Measurements from ENCODE around the gene TRAM1L1. TPM values are rescaled to one million over a fixed set of nuclear protein-coding genes. Genes with fewer than 3 reads are reported as not detected.

The TRAM1L1 gene
- total RNA-seq (2021) (2.0 to 2.5 TPM (median 2.3 TPM) in 3 replicates), Bru-seq, nascent RNA (percentile 79 among the genes with signal in this experiment)
- long read RNA-seq, experiment 1, transcript TRAM1L1-201 (1 exons, 2,023 nt), result major isoform, 13 of 15 reads
- long read RNA-seq, experiment 1, partial matches to known transcripts, result 0 of 15 reads
- long read RNA-seq, experiment 1, other reads (novel, unspliced or antisense), result 2 of 15 reads
- long read RNA-seq, experiment 2, partial matches to known transcripts, result 0 of 4 reads
- long read RNA-seq, experiment 2, other reads (novel, unspliced or antisense), result 0 of 4 reads
- long read RNA-seq, experiment 3, partial matches to known transcripts, result 0 of 4 reads
- long read RNA-seq, experiment 3, other reads (novel, unspliced or antisense), result 0 of 4 reads

DNA sequence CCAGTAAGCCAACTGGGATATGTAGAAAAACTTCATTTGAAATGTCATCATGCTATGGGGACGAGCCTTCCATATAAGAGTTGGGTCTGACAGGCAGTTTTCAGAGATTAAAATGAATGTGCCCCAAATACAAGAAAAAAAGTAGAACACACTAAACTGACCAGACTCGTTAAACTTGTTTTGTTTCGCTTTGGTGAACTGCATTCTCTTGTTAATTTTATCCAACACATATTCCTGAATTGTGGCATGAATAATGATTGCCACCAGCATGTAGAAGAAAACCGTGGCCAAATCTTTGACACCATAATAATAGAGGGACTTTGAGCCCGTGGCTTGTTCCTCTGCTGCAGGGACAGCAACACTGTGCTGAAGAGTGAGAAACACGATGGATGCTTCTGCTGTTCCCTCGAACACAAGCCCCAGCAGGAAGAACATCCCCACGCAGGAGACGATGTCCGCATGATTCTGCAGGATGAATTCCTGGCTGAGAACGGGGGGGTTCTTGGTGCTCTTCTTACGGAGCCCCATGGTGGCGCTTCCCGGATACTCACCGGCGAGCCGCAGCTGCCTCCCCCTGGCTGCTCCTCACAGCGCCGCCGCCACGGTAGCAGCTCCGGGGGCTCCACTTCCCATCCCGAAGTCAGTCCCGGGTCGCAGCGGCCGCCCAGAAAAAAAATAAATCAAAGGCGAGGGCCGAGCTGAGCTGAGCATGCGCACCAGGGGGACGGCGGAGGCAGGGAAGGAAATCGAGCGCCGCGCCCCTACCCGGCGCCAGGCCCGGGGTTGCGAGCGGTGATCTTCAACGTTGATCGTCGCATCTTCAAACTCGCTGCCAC, at the start of gene TRAM1L1:
TRAM1L1 (minus strand) TSS at position 711 of the 836 bp plus-strand sequence; CDS start at position 528, 183 bp downstream.
- peak; percentile 97 for ATAC-seq

More for the DNA sequence above, at the start of gene TRAM1L1:
- Mint-ChIP-seq H3K4me1 (peaks cover 19% of the 10 kb centered on the region), H3K4me3 (peak within 1 kb of the TSS; percentile 78), H3K9me3 (peaks cover 13% of the 10 kb centered on the region), H3K36me3 (peaks cover 12% of the 10 kb centered on the region), H3K27ac (no peak within 1 kb of the TSS), H3K27me3 (ENCODE audit: low read depth) (no peaks in the 10 kb centered on the region)
- TF ChIP-seq, protein P1, sequence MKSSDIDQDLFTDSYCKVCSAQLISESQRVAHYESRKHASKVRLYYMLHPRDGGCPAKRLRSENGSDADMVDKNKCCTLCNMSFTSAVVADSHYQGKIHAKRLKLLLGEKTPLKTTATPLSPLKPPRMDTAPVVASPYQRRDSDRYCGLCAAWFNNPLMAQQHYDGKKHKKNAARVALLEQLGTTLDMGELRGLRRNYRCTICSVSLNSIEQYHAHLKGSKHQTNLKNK (CRISPR knock-in tag; IDR thresholded peaks at IDR 0.05), result no peak
- TF ChIP-seq, protein P2, sequence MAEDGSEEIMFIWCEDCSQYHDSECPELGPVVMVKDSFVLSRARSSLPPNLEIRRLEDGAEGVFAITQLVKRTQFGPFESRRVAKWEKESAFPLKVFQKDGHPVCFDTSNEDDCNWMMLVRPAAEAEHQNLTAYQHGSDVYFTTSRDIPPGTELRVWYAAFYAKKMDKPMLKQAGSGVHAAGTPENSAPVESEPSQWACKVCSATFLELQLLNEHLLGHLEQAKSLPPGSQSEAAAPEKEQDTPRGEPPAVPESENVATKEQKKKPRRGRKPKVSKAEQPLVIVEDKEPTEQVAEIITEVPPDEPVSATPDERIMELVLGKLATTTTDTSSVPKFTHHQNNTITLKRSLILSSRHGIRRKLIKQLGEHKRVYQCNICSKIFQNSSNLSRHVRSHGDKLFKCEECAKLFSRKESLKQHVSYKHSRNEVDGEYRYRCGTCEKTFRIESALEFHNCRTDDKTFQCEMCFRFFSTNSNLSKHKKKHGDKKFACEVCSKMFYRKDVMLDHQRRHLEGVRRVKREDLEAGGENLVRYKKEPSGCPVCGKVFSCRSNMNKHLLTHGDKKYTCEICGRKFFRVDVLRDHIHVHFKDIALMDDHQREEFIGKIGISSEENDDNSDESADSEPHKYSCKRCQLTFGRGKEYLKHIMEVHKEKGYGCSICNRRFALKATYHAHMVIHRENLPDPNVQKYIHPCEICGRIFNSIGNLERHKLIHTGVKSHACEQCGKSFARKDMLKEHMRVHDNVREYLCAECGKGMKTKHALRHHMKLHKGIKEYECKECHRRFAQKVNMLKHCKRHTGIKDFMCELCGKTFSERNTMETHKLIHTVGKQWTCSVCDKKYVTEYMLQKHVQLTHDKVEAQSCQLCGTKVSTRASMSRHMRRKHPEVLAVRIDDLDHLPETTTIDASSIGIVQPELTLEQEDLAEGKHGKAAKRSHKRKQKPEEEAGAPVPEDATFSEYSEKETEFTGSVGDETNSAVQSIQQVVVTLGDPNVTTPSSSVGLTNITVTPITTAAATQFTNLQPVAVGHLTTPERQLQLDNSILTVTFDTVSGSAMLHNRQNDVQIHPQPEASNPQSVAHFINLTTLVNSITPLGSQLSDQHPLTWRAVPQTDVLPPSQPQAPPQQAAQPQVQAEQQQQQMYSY (CRISPR knock-in tag; IDR thresholded peaks at IDR 0.05), result peak; percentile 88
- TF ChIP-seq KAT7 (CRISPR knock-in tag; IDR thresholded peaks at IDR 0.05; ENCODE audit: borderline replicate concordance) (0 out of 2 replicates have a peak, but pooled peaks have one; percentile 71), ZNF423 (CRISPR knock-in tag; IDR thresholded peaks at IDR 0.05) (peak; percentile 83), FOXP1 (CRISPR knock-in tag; IDR thresholded peaks at IDR 0.05; ENCODE audit: borderline replicate concordance) (peak; percentile 73; the same call in 1 of the 2 replicates)
- TF ChIP-seq, protein P3, sequence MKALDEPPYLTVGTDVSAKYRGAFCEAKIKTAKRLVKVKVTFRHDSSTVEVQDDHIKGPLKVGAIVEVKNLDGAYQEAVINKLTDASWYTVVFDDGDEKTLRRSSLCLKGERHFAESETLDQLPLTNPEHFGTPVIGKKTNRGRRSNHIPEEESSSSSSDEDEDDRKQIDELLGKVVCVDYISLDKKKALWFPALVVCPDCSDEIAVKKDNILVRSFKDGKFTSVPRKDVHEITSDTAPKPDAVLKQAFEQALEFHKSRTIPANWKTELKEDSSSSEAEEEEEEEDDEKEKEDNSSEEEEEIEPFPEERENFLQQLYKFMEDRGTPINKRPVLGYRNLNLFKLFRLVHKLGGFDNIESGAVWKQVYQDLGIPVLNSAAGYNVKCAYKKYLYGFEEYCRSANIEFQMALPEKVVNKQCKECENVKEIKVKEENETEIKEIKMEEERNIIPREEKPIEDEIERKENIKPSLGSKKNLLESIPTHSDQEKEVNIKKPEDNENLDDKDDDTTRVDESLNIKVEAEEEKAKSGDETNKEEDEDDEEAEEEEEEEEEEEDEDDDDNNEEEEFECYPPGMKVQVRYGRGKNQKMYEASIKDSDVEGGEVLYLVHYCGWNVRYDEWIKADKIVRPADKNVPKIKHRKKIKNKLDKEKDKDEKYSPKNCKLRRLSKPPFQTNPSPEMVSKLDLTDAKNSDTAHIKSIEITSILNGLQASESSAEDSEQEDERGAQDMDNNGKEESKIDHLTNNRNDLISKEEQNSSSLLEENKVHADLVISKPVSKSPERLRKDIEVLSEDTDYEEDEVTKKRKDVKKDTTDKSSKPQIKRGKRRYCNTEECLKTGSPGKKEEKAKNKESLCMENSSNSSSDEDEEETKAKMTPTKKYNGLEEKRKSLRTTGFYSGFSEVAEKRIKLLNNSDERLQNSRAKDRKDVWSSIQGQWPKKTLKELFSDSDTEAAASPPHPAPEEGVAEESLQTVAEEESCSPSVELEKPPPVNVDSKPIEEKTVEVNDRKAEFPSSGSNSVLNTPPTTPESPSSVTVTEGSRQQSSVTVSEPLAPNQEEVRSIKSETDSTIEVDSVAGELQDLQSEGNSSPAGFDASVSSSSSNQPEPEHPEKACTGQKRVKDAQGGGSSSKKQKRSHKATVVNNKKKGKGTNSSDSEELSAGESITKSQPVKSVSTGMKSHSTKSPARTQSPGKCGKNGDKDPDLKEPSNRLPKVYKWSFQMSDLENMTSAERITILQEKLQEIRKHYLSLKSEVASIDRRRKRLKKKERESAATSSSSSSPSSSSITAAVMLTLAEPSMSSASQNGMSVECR (CRISPR knock-in tag; IDR thresholded peaks at IDR 0.05; ENCODE audit: borderline replicate concordance), result no peak
- TF ChIP-seq, protein P4, sequence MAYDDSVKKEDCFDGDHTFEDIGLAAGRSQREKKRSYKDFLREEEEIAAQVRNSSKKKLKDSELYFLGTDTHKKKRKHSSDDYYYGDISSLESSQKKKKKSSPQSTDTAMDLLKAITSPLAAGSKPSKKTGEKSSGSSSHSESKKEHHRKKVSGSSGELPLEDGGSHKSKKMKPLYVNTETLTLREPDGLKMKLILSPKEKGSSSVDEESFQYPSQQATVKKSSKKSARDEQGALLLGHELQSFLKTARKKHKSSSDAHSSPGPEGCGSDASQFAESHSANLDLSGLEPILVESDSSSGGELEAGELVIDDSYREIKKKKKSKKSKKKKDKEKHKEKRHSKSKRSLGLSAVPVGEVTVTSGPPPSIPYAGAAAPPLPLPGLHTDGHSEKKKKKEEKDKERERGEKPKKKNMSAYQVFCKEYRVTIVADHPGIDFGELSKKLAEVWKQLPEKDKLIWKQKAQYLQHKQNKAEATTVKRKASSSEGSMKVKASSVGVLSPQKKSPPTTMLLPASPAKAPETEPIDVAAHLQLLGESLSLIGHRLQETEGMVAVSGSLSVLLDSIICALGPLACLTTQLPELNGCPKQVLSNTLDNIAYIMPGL (CRISPR knock-in tag; IDR thresholded peaks at IDR 0.05), result 0 out of 2 replicates have a peak, but pooled peaks have one; percentile 40
- TF ChIP-seq, protein P5, sequence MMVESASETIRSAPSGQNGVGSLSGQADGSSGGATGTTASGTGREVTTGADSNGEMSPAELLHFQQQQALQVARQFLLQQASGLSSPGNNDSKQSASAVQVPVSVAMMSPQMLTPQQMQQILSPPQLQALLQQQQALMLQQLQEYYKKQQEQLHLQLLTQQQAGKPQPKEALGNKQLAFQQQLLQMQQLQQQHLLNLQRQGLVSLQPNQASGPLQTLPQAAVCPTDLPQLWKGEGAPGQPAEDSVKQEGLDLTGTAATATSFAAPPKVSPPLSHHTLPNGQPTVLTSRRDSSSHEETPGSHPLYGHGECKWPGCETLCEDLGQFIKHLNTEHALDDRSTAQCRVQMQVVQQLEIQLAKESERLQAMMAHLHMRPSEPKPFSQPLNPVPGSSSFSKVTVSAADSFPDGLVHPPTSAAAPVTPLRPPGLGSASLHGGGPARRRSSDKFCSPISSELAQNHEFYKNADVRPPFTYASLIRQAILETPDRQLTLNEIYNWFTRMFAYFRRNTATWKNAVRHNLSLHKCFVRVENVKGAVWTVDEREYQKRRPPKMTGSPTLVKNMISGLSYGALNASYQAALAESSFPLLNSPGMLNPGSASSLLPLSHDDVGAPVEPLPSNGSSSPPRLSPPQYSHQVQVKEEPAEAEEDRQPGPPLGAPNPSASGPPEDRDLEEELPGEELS (CRISPR knock-in tag; IDR thresholded peaks at IDR 0.05), result no peak
- TF ChIP-seq, protein P6, sequence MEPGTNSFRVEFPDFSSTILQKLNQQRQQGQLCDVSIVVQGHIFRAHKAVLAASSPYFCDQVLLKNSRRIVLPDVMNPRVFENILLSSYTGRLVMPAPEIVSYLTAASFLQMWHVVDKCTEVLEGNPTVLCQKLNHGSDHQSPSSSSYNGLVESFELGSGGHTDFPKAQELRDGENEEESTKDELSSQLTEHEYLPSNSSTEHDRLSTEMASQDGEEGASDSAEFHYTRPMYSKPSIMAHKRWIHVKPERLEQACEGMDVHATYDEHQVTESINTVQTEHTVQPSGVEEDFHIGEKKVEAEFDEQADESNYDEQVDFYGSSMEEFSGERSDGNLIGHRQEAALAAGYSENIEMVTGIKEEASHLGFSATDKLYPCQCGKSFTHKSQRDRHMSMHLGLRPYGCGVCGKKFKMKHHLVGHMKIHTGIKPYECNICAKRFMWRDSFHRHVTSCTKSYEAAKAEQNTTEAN (CRISPR knock-in tag; IDR thresholded peaks at IDR 0.05), result 0 out of 2 replicates have a peak, but pooled peaks have one; percentile 54
- TF ChIP-seq, protein P7, sequence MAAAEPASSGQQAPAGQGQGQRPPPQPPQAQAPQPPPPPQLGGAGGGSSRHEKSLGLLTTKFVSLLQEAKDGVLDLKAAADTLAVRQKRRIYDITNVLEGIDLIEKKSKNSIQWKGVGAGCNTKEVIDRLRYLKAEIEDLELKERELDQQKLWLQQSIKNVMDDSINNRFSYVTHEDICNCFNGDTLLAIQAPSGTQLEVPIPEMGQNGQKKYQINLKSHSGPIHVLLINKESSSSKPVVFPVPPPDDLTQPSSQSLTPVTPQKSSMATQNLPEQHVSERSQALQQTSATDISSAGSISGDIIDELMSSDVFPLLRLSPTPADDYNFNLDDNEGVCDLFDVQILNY (CRISPR knock-in tag; IDR thresholded peaks at IDR 0.05), result no peak
- CTCF ChIA-PET, result no interaction called here
- POLR2A ChIA-PET, result no interaction called here
- DNase-seq (ENCODE audit: low spot score), result peak; percentile 86
